ENCODE data around the gene SLC8A3. TPM values are rescaled to one million over a fixed set of nuclear protein-coding genes. Genes with fewer than 3 reads are reported as not detected.

SLC8A3 gene
- total RNA-seq, 4 donors from 2014 or later = 0.19 to 1.7 (median 0.90) TPM

DNA sequence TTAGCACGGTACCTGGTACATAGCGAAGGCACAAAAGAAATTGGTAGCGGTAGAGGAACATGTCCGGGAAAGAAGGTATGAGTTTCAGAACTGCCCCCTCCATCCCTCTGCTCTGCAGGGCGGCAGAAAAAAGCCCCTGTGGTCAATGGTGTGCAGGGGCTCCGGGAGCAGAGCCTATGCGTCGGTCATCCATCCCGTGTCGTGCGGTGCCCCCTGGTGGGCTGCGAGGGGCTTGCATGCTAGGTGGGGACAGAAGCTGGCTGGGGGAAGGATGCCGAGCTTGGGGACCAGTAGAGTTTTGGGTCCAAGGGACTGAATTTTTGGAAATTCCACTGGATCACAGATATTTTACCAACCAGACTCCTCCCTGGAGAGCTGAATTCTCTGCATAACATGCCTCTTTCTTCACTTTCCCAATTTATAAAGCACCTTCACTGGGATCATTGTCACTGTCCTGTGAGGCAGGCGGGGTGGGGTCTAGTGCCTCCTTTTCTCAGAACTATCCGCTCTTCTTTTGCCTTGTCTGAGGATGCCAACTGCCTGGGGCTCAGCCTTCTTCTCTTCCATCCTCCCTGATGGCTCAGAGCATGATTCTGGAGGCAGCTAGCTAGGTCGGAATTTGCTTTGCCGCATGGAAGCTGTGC, 160.8 kb downstream of the SLC8A3 start:
- Histone ChIP-seq H3K4me1 (peaks cover 0 to 5% (median 0%) of the 10 kb centered on the region in 4 donors), H3K27ac (replicated peaks in 1 of 4) (no peak overlapping the region), H3K27me3 (peaks cover 0 to 12% (median 0%) of the 10 kb centered on the region in 4 donors), H3K4me3 (no peak overlapping the region), H3K9me3 (no peaks in the 10 kb centered on the region), H3K36me3 (no peaks in the 10 kb centered on the region)
- 34% methylated on average over 17 of the region's 17 CpGs for WGBS
- intact Hi-C loops (cut with DNase I) = loop anchor here (1.0 kb wide), 1 partner anchor 210 kb away; no protein-coding TSS in a partner anchor
- no peak for DNase-seq (ENCODE audit: extremely low spot score)
- no peak for TF ChIP-seq EP300 (IDR thresholded peaks at IDR 0.05)
- TF ChIP-seq, protein P1, sequence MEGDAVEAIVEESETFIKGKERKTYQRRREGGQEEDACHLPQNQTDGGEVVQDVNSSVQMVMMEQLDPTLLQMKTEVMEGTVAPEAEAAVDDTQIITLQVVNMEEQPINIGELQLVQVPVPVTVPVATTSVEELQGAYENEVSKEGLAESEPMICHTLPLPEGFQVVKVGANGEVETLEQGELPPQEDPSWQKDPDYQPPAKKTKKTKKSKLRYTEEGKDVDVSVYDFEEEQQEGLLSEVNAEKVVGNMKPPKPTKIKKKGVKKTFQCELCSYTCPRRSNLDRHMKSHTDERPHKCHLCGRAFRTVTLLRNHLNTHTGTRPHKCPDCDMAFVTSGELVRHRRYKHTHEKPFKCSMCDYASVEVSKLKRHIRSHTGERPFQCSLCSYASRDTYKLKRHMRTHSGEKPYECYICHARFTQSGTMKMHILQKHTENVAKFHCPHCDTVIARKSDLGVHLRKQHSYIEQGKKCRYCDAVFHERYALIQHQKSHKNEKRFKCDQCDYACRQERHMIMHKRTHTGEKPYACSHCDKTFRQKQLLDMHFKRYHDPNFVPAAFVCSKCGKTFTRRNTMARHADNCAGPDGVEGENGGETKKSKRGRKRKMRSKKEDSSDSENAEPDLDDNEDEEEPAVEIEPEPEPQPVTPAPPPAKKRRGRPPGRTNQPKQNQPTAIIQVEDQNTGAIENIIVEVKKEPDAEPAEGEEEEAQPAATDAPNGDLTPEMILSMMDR (IDR thresholded peaks at IDR 0.05) = peak; percentile 89 to 93 (median 91)

DNA sequence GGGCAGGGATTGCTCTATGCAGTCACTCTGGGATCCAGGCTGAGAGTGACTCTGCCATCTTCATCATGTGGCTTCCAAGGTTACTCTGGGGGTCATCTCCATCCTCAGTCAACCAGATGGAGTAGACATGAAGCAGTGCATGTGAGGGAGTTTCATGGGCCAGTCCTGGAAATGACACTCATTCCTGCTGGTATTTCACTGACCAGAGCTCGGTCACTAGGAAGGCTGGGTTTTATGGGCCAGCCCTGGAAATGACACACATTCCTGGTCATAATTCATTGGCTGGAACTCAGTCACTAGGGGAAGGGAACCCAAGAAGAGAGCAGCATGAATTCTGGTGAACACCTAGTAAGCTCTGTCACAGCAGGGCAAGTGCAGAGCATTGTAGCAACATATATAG, 164.9 kb downstream of the SLC8A3 start:
- DNase-seq (ENCODE audit: extremely low spot score) = no peak
- 100% methylated on average over 1 of the region's 1 CpG for WGBS

DNA sequence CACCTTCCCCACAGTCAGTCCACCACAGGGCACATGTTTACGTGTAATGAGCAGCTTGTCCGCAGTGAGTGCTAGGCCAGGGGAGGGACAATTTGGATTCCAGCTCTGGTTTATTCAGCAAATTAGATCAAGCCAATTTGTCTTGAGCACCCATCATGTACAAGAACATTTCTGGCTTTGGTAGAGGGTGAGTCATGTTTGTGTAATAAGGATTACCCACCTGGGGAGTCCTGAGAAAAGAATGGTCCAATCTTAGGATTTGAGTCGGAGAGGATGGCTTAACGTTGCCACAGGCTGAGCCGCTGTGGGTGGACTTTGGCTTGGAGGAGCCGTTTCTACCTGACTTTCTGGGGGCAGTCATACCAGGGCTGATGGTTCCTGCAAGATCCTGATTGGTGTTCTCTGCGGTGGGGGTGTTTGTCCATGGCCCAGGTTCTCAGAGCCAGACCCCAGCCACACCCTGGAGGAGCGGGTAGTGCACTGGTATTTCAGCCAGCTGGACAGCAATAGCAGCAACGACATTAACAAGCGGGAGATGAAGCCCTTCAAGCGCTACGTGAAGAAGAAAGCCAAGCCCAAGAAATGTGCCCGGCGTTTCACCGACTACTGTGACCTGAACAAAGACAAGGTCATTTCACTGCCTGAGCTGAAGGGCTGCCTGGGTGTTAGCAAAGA, 165.8 kb downstream of the SLC8A3 start:
- WGBS = 90% methylated on average over 15 of the region's 15 CpGs
- no peak overlapping the region for H3K4me3 ChIP-seq
- H3K27ac ChIP-seq (replicated peaks in 1 of 4) = no peak overlapping the region
- intact Hi-C loops (cut with DNase I) = no loop called here
- TF ChIP-seq POLR2A (IDR thresholded peaks at IDR 0.05; ENCODE audit: low read depth) = no peak
- TF ChIP-seq, protein P1 (IDR thresholded peaks at IDR 0.05) = no peak
- TF ChIP-seq POLR2AphosphoS5 (IDR thresholded peaks at IDR 0.05) = no peak
- no peak for TF ChIP-seq EP300 (IDR thresholded peaks at IDR 0.05)
- H3K36me3 ChIP-seq = no peaks in the 10 kb centered on the region
- H3K9me3 ChIP-seq = no peaks in the 10 kb centered on the region
- H3K4me1 ChIP-seq = peaks cover 3 to 18% (median 16%) of the 10 kb centered on the region in 4 donors
- no peak for DNase-seq (ENCODE audit: extremely low spot score)
- peaks cover 0 to under 1% (median 0%) of the 10 kb centered on the region in 4 donors for H3K27me3 ChIP-seq

More for the DNA sequence above, 164.9 kb downstream of the SLC8A3 start:
- H3K27me3 ChIP-seq = peaks cover 0 to 10% (median 0%) of the 10 kb centered on the region in 4 donors
- H3K4me1 ChIP-seq = peaks cover 0 to 10% (median 6%) of the 10 kb centered on the region in 4 donors
- no peak for TF ChIP-seq POLR2AphosphoS5 (IDR thresholded peaks at IDR 0.05)
- TF ChIP-seq POLR2A (IDR thresholded peaks at IDR 0.05; ENCODE audit: low read depth) = no peak
- TF ChIP-seq EP300 (IDR thresholded peaks at IDR 0.05) = no peak
- TF ChIP-seq, protein P1 (IDR thresholded peaks at IDR 0.05) = no peak
- H3K9me3 ChIP-seq = no peaks in the 10 kb centered on the region
- H3K4me3 ChIP-seq = no peak overlapping the region
- H3K27ac ChIP-seq (replicated peaks in 1 of 4) = no peak overlapping the region
- intact Hi-C loops (cut with DNase I) = no loop called here
- H3K36me3 ChIP-seq = no peaks in the 10 kb centered on the region

DNA sequence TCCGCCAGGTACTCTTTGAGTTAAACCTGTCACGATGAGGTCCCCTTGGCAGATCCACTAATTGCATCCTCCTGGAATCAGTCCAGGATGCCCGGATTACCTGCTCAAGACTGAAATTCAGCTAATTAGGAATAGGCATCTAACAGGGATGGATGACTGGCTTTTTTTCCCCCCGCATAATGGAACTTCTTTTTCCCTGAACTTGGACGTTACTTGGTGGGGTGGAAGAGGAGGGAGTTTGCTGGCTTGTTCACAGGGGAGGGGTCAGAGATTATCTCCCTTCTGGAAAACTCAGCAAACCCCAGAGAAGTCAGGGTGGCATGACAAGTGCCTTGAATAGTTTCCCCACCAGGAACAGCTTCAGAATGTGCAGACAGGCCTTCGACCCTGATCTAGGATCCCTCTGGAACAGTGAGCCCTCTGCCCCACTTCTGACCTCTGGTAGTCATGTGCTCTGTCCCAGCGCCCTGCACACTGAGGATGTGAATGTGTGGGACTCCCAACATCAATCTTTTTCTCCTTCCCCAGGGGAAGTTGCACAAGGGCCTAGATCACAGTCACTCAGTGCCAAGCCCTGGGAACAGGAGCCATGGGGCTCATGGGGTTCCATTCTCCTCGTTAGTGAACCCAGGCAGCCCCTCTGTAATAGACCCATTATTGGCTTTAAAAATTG, 167.1 kb downstream of the SLC8A3 start:
- TF ChIP-seq POLR2AphosphoS5 (IDR thresholded peaks at IDR 0.05) (no peak), POLR2A (IDR thresholded peaks at IDR 0.05; ENCODE audit: low read depth) (no peak), EP300 (IDR thresholded peaks at IDR 0.05) (no peak)
- TF ChIP-seq, protein P1 (IDR thresholded peaks at IDR 0.05) = no peak
- Histone ChIP-seq H3K4me1 (peaks cover 3 to 20% (median 17%) of the 10 kb centered on the region in 4 donors), H3K27ac (replicated peaks in 1 of 4) (no peak overlapping the region), H3K4me3 (no peak overlapping the region), H3K27me3 (no peaks in the 10 kb centered on the region), H3K36me3 (no peaks in the 10 kb centered on the region), H3K9me3 (no peaks in the 10 kb centered on the region)
- intact Hi-C loops (cut with DNase I) = no loop called here
- no peak for DNase-seq (ENCODE audit: extremely low spot score)
- WGBS = 72% methylated on average over 7 of the region's 8 CpGs
